Activated CD4-positive, alpha-beta T cell treated with anti-CD3 and anti-CD28 coated beads for 36 hours (primary cell): ENCODE results near the gene TSPO. TPM values are rescaled to one million over a fixed set of nuclear protein-coding genes. Genes with fewer than 3 reads are reported as not detected.

ENCODE experiments used
- ATAC-seq: fragments of 200-7000 bp; cut with Tn5 transposase; one replicate; pipeline ENCODE4 v1.10.0; 2021; ENCODE audit warnings: mild to moderate bottlenecking, moderate library complexity
- CTCF ChIA-PET: fragments of 350-600 bp; sonication (Branson Sonifier 250); formaldehyde crosslinking; loops from one replicate; lab custom pipeline; 2021; ENCODE audit warnings: antibody characterized with exemption; lab: Charles Lee
- POLR2A ChIA-PET: fragments of 350-600 bp; sonication (Branson Sonifier 250); formaldehyde crosslinking; loops from one replicate; lab custom pipeline; 2021; ENCODE audit warnings: antibody characterized with exemption, inconsistent platforms; lab: Charles Lee
- DNase-seq: peaks from one replicate; pipeline ENCODE4 v3.0.0-alpha.2; 2020
- H3K27ac Mint-ChIP-seq: one replicate; pipeline ENCODE4 v1.8.0; 2021; ENCODE audit warnings: mixed read lengths
- H3K27me3 Mint-ChIP-seq: one replicate; pipeline ENCODE4 v1.8.0; 2021; ENCODE audit warnings: mixed read lengths
- H3K36me3 Mint-ChIP-seq: one replicate; pipeline ENCODE4 v1.8.0; 2021; ENCODE audit warnings: low read depth, mixed read lengths
- H3K4me1 Mint-ChIP-seq: one replicate; pipeline ENCODE4 v1.8.0; 2021; ENCODE audit warnings: mixed read lengths
- H3K4me3 Mint-ChIP-seq: one replicate; pipeline ENCODE4 v1.8.0; 2021; ENCODE audit warnings: mild to moderate bottlenecking, moderate library complexity, mixed read lengths
- H3K9me3 Mint-ChIP-seq: one replicate; pipeline ENCODE4 v1.8.0; 2021; ENCODE audit warnings: low read depth, mixed read lengths
- intact Hi-C, 2 experiments: fragments of 100-400 bp; cut with DNase I in 1 of 2; cut with micrococcal nuclease in 1 of 2; formaldehyde crosslinking; loops; one replicate each; pipeline versions ENCODE4 v1.14.2 to v1.15.1; 2022 to 2024; cut with DNase I, micrococcal nuclease
- total RNA-seq, 2 experiments: library from RNA; stranded (reverse); gene quantifications; one replicate each; pipeline ENCODE4 v1.2.3, GENCODE V29; 2021

The TSPO gene
- total RNA-seq, 2 experiments from 2014 or later = 61.7 to 114 TPM

- no peak for DNase-seq
- no peaks in the 10 kb centered on the region for H3K36me3 Mint-ChIP-seq
- H3K27me3 Mint-ChIP-seq = no peaks in the 10 kb centered on the region
- CTCF ChIA-PET = no interaction called here
- H3K4me3 Mint-ChIP-seq = no peak overlapping the region
- H3K4me1 Mint-ChIP-seq = no peaks in the 10 kb centered on the region
- no peaks in the 10 kb centered on the region for H3K9me3 Mint-ChIP-seq
- no peak for ATAC-seq
- POLR2A ChIA-PET = no interaction called here
- intact Hi-C loops = no loop called here
- no peak overlapping the region for H3K27ac Mint-ChIP-seq
Measured at GRCh38 chr22:43198936-43199335, 47.6 kb downstream of the TSPO start.

GRCh38 chr22:43199541-43199940 is 48.2 kb downstream of the TSPO start:
- ATAC-seq (no peak), DNase-seq (no peak)
- no peak overlapping the region for H3K27ac Mint-ChIP-seq
- no peaks in the 10 kb centered on the region for H3K4me1 Mint-ChIP-seq
- intact Hi-C loops = no loop called here
- no peak overlapping the region for H3K4me3 Mint-ChIP-seq
- POLR2A ChIA-PET = no interaction called here
- H3K36me3 Mint-ChIP-seq = no peaks in the 10 kb centered on the region
- no peaks in the 10 kb centered on the region for H3K27me3 Mint-ChIP-seq
- H3K9me3 Mint-ChIP-seq = no peaks in the 10 kb centered on the region
- CTCF ChIA-PET = no interaction called here

- ATAC-seq (no peak), DNase-seq (no peak)
- intact Hi-C loops = no loop called here
- POLR2A ChIA-PET = no interaction called here
- H3K4me3 Mint-ChIP-seq = no peak overlapping the region
- no peaks in the 10 kb centered on the region for H3K36me3 Mint-ChIP-seq
- no peaks in the 10 kb centered on the region for H3K9me3 Mint-ChIP-seq
- no peaks in the 10 kb centered on the region for H3K4me1 Mint-ChIP-seq
- no peaks in the 10 kb centered on the region for H3K27me3 Mint-ChIP-seq
- CTCF ChIA-PET = interaction anchor here (0.6 kb wide), 1 partner anchor 366 kb away, joined by 3 read pairs; no protein-coding TSS in a partner anchor
- no peak overlapping the region for H3K27ac Mint-ChIP-seq
Measured at GRCh38 chr22:43200031-43200430, 48.7 kb downstream of the TSPO start.

GRCh38 chr22:43200555-43200954 is 49.2 kb downstream of the TSPO start:
- ChIA-PET CTCF (interaction anchor here (0.6 to 1.0 kb wide), 3 partner anchors 143 to 367 kb away, joined by 3 read pairs; partner anchors contain the start of gene SCUBE1), POLR2A (no interaction called here)
- H3K36me3 Mint-ChIP-seq = no peaks in the 10 kb centered on the region
- intact Hi-C loops = no loop called here
- DNase-seq (no peak), ATAC-seq (no peak)
- H3K4me1 Mint-ChIP-seq = no peaks in the 10 kb centered on the region
- H3K27ac Mint-ChIP-seq = no peak overlapping the region
- no peaks in the 10 kb centered on the region for H3K27me3 Mint-ChIP-seq
- H3K9me3 Mint-ChIP-seq = no peaks in the 10 kb centered on the region
- H3K4me3 Mint-ChIP-seq = no peak overlapping the region

GRCh38 chr22:43201486-43202219 is 50.3 kb downstream of the TSPO start:
- ChIA-PET CTCF (interaction anchor here (0.7 kb wide), 1 partner anchor 30 kb away, joined by 3 read pairs; no protein-coding TSS in a partner anchor), POLR2A (no interaction called here)
- intact Hi-C loops = no loop called here

GRCh38 chr22:43202326-43202725 is 51.0 kb downstream of the TSPO start:
- no peaks in the 10 kb centered on the region for H3K9me3 Mint-ChIP-seq
- peaks cover 3% of the 10 kb centered on the region for H3K4me1 Mint-ChIP-seq
- no peak for DNase-seq
- no peaks in the 10 kb centered on the region for H3K27me3 Mint-ChIP-seq
- H3K27ac Mint-ChIP-seq = no peak overlapping the region
- H3K36me3 Mint-ChIP-seq = no peaks in the 10 kb centered on the region
- ChIA-PET CTCF (no interaction called here), POLR2A (no interaction called here)
- intact Hi-C loops = no loop called here
- no peak for ATAC-seq
- H3K4me3 Mint-ChIP-seq = no peak overlapping the region

More at GRCh38 chr22:43201486-43202219, 50.3 kb downstream of the TSPO start:
- ATAC-seq (no peak), DNase-seq (no peak)
- H3K27me3 Mint-ChIP-seq = no peaks in the 10 kb centered on the region
- H3K9me3 Mint-ChIP-seq = no peaks in the 10 kb centered on the region
- no peaks in the 10 kb centered on the region for H3K36me3 Mint-ChIP-seq
- peaks cover 3% of the 10 kb centered on the region for H3K4me1 Mint-ChIP-seq
- no peak overlapping the region for H3K27ac Mint-ChIP-seq
- H3K4me3 Mint-ChIP-seq = no peak overlapping the region

- Mint-ChIP-seq H3K4me3 (no peak overlapping the region), H3K36me3 (no peaks in the 10 kb centered on the region), H3K9me3 (no peaks in the 10 kb centered on the region), H3K27ac (no peak overlapping the region), H3K27me3 (no peaks in the 10 kb centered on the region), H3K4me1 (peaks cover 3% of the 10 kb centered on the region)
- ChIA-PET POLR2A (no interaction called here), CTCF (no interaction called here)
- no peak for ATAC-seq
- intact Hi-C loops = no loop called here
- no peak for DNase-seq
Measured at GRCh38 chr22:43202756-43203410, 51.5 kb downstream of the TSPO start.

GRCh38 chr22:43203471-43203981 is 52.2 kb downstream of the TSPO start:
- Mint-ChIP-seq H3K4me1 (peaks cover 3% of the 10 kb centered on the region), H3K27ac (no peak overlapping the region), H3K27me3 (no peaks in the 10 kb centered on the region), H3K36me3 (no peaks in the 10 kb centered on the region), H3K4me3 (no peak overlapping the region), H3K9me3 (no peaks in the 10 kb centered on the region)
- intact Hi-C loops = no loop called here
- CTCF ChIA-PET = interaction anchor here (0.6 kb wide), 1 partner anchor 17 kb away, joined by 3 read pairs; no protein-coding TSS in a partner anchor
- ATAC-seq = no peak
- no peak for DNase-seq
- POLR2A ChIA-PET = no interaction called here

GRCh38 chr22:43205261-43205691 is 53.9 kb downstream of the TSPO start:
- Mint-ChIP-seq H3K4me1 (peaks cover 3% of the 10 kb centered on the region), H3K27ac (no peak overlapping the region), H3K4me3 (no peak overlapping the region), H3K9me3 (no peaks in the 10 kb centered on the region), H3K27me3 (no peaks in the 10 kb centered on the region), H3K36me3 (no peaks in the 10 kb centered on the region)
- ATAC-seq = no peak
- intact Hi-C loops = no loop called here
- POLR2A ChIA-PET = no interaction called here
- CTCF ChIA-PET = no interaction called here
- DNase-seq = peak; percentile 18

GRCh38 chr22:43205748-43206508 is 54.6 kb downstream of the TSPO start:
- intact Hi-C loops = no loop called here
- peak; percentile 49 for ATAC-seq

GRCh38 chr22:43206509-43207161 is 55.3 kb downstream of the TSPO start:
- CTCF ChIA-PET = no interaction called here
- no peak overlapping the region for H3K27ac Mint-ChIP-seq
- no peak for ATAC-seq

More at GRCh38 chr22:43205748-43206508, 54.6 kb downstream of the TSPO start:
- Mint-ChIP-seq H3K27ac (no peak overlapping the region), H3K36me3 (no peaks in the 10 kb centered on the region), H3K4me1 (peaks cover 3% of the 10 kb centered on the region), H3K27me3 (no peaks in the 10 kb centered on the region), H3K9me3 (no peaks in the 10 kb centered on the region), H3K4me3 (no peak overlapping the region)
- DNase-seq = peak; percentile 40
- POLR2A ChIA-PET = no interaction called here
- CTCF ChIA-PET = no interaction called here

More at GRCh38 chr22:43206509-43207161, 55.3 kb downstream of the TSPO start:
- H3K27me3 Mint-ChIP-seq = no peaks in the 10 kb centered on the region
- no peak overlapping the region for H3K4me3 Mint-ChIP-seq
- H3K36me3 Mint-ChIP-seq = no peaks in the 10 kb centered on the region
- intact Hi-C loops = no loop called here
- POLR2A ChIA-PET = no interaction called here
- peak; percentile 7 for DNase-seq
- H3K4me1 Mint-ChIP-seq = peaks cover 3% of the 10 kb centered on the region
- no peaks in the 10 kb centered on the region for H3K9me3 Mint-ChIP-seq
